H1 (cell line): ENCODE measurements around the gene B4GALNT3. TPM values are rescaled to one million over a fixed set of nuclear protein-coding genes. Genes with fewer than 3 reads are reported as not detected.

Source experiments
- CTCF ChIA-PET: fragments of 300-600 bp; sonication (Branson Sonifier 250); formaldehyde crosslinking; loops from one replicate; lab custom pipeline; 2021; ENCODE audit not compliant: partially characterized antibody; lab: Charles Lee
- POLR2A ChIA-PET: fragments of 300-600 bp; sonication (Branson Sonifier 250); formaldehyde crosslinking; loops from one replicate; lab custom pipeline; 2021; ENCODE audit warnings: inconsistent platforms; ENCODE audit not compliant: partially characterized antibody; lab: Charles Lee
- DNase-seq, 2 experiments: peaks; one replicate each; pipeline versions ENCODE4 v3.0.0 to v3.0.0-alpha.2; 2010 to 2022; ENCODE audit warnings: low spot score in 2 of 2, low read depth in 1 of 2, mixed read lengths in 1 of 2
- FAIRE-seq: peaks from 2 replicates; lab custom pipeline; 2011; peaks lifted over from hg19 to GRCh38; lab: Jason Lieb, UNC
- H2AFZ ChIP-seq: 2 replicates; pipeline ENCODE4 v1.8.1; 2012; ENCODE audit warnings: low read length, inconsistent platforms
- H2AK5ac ChIP-seq: 2 replicates; pipeline ENCODE4 v1.6.1; 2013; ENCODE audit warnings: low read depth, low read length
- H2BK120ac ChIP-seq: replicated peaks from 2 replicates; pipeline ENCODE3; 2013; ENCODE audit warnings: low read depth, low read length, inconsistent platforms
- H2BK12ac ChIP-seq: 2 replicates; pipeline ENCODE4 v1.6.1; 2013; ENCODE audit warnings: low read depth, low read length
- H2BK15ac ChIP-seq: 2 replicates; pipeline ENCODE4 v1.6.1; 2013; ENCODE audit warnings: low read length
- H2BK20ac ChIP-seq: 2 replicates; pipeline ENCODE4 v1.6.1; 2013; ENCODE audit warnings: low read length
- H2BK5ac ChIP-seq: 2 replicates; pipeline ENCODE4 v1.6.1; 2013; ENCODE audit warnings: low read depth, low read length
- H3K14ac ChIP-seq: 2 replicates; pipeline ENCODE4 v1.6.1; 2013; ENCODE audit warnings: inconsistent platforms; ENCODE audit not compliant: insufficient read length
- H3K18ac ChIP-seq: 2 replicates; pipeline ENCODE4 v1.6.1; 2013; ENCODE audit warnings: low read length; ENCODE audit errors: extremely low read depth
- H3K23ac ChIP-seq: 2 replicates; pipeline ENCODE4 v1.6.1; 2013; ENCODE audit warnings: inconsistent platforms; ENCODE audit not compliant: insufficient read length
- H3K23me2 ChIP-seq: 2 replicates; pipeline ENCODE4 v1.6.1; 2013; ENCODE audit warnings: low read depth, low read length
- H3K27ac ChIP-seq: 2 replicates; pipeline ENCODE4 v1.6.1; 2011; ENCODE audit warnings: low read depth, low read length, inconsistent platforms
- H3K27me3 ChIP-seq, 4 experiments: replicated peaks in 1 of 4; 1 replicate in 1 of 4; 2 replicates in 3 of 4; pipeline versions ENCODE4 v1.6.1 to v1.8.1; 2011 to 2013; ENCODE audit warnings: low read length in 3 of 4, mild to moderate bottlenecking in 3 of 4, inconsistent platforms in 2 of 4, mixed read lengths in 2 of 4, moderate library complexity in 1 of 4; ENCODE audit not compliant: control insufficient read depth in 3 of 4, insufficient read depth in 3 of 4; ENCODE audit errors: extremely low read depth in 1 of 4
- H3K36me3 ChIP-seq, 4 experiments: 2 replicates each; pipeline versions ENCODE4 v1.6.1 to v1.8.1; 2011 to 2013; ENCODE audit warnings: mild to moderate bottlenecking in 4 of 4, low read length in 3 of 4, moderate library complexity in 2 of 4, control low read depth in 1 of 4, inconsistent platforms in 1 of 4; ENCODE audit not compliant: insufficient read depth in 4 of 4, control insufficient read depth in 2 of 4
- H3K4ac ChIP-seq: replicated peaks from 2 replicates; pipeline ENCODE3; 2013; ENCODE audit warnings: low read length, low read depth, mixed read lengths, inconsistent platforms; ENCODE audit not compliant: insufficient read length
- H3K4me1 ChIP-seq, 4 experiments: replicated peaks in 1 of 4; 1 replicate in 1 of 4; 2 replicates in 3 of 4; pipeline versions ENCODE4 v1.6.1 to v1.8.1; 2011 to 2013; ENCODE audit warnings: low read length in 3 of 4, inconsistent platforms in 2 of 4, mixed read lengths in 1 of 4; ENCODE audit not compliant: insufficient read depth in 4 of 4, control insufficient read depth in 3 of 4
- H3K4me2 ChIP-seq, 2 experiments: 2 replicates each; pipeline versions ENCODE4 v1.6.1 to v1.8.1; 2011 to 2013; ENCODE audit warnings: low read depth in 2 of 2, low read length in 2 of 2, control low read depth in 1 of 2, inconsistent platforms in 1 of 2, mild to moderate bottlenecking in 1 of 2; ENCODE audit not compliant: insufficient read depth in 1 of 2
- H3K4me3 ChIP-seq, 4 experiments: fragments of 200-600, 300-600 bp in 1 of 4; sonication (generic), shearing (Covaris generic), sonication (Bioruptor Twin) in 1 of 4; 2 replicates each; pipeline versions ENCODE4 v1.5.1 to v1.8.1; 2011 to 2016; ENCODE audit warnings: low read length in 4 of 4, low read depth in 3 of 4, control low read depth in 2 of 4, inconsistent platforms in 2 of 4, mild to moderate bottlenecking in 2 of 4, mixed read lengths in 1 of 4, moderate library complexity in 1 of 4; ENCODE audit not compliant: insufficient read depth in 2 of 4; ENCODE audit errors: extremely low read depth in 1 of 4
- H3K56ac ChIP-seq: replicated peaks from 2 replicates; pipeline ENCODE3; 2013; ENCODE audit warnings: low read depth, mild to moderate bottlenecking, mixed read lengths, low read length, inconsistent platforms; ENCODE audit not compliant: insufficient read length
- H3K79me1 ChIP-seq: 2 replicates; pipeline ENCODE4 v1.6.1; 2013; ENCODE audit warnings: low read depth, low read length, control low read depth
- H3K79me2 ChIP-seq, 2 experiments: 2 replicates each; pipeline versions ENCODE4 v1.6.1 to v1.8.1; 2012 to 2013; ENCODE audit warnings: low read length in 2 of 2, mild to moderate bottlenecking in 2 of 2, inconsistent platforms in 1 of 2; ENCODE audit not compliant: insufficient read depth in 2 of 2, control insufficient read depth in 1 of 2
- H3K9ac ChIP-seq, 4 experiments: replicated peaks in 1 of 4; 1 replicate in 1 of 4; 2 replicates in 3 of 4; pipeline versions ENCODE4 v1.6.1 to v1.8.1; 2011 to 2013; ENCODE audit warnings: low read depth in 3 of 4, low read length in 3 of 4, control low read depth in 2 of 4, mild to moderate bottlenecking in 2 of 4, moderate library complexity in 2 of 4, inconsistent platforms in 1 of 4; ENCODE audit errors: extremely low read depth in 1 of 4
- H3K9me3 ChIP-seq, 2 experiments: 2 replicates each; pipeline versions ENCODE4 v1.6.1 to v1.8.1; 2012 to 2013; ENCODE audit warnings: mild to moderate bottlenecking in 2 of 2, moderate library complexity in 2 of 2, control low read depth in 1 of 2, inconsistent platforms in 1 of 2, low read depth in 1 of 2, low read length in 1 of 2, mixed read lengths in 1 of 2; ENCODE audit not compliant: insufficient read depth in 2 of 2
- H4K20me1 ChIP-seq, 2 experiments: replicated peaks in 1 of 2; 2 replicates each; pipeline versions ENCODE3 to v1.8.1; 2011 to 2013; ENCODE audit warnings: inconsistent platforms in 2 of 2, low read length in 2 of 2, mild to moderate bottlenecking in 1 of 2; ENCODE audit not compliant: insufficient read depth in 2 of 2, control insufficient read depth in 1 of 2
- H4K5ac ChIP-seq: 2 replicates; pipeline ENCODE4 v1.6.1; 2013; ENCODE audit warnings: low read length, low read depth, mixed read lengths, inconsistent platforms; ENCODE audit not compliant: insufficient read length
- H4K8ac ChIP-seq: 2 replicates; pipeline ENCODE4 v1.8.0; 2013; ENCODE audit warnings: mild to moderate bottlenecking, moderate library complexity, low read length, inconsistent platforms; ENCODE audit not compliant: insufficient read depth; ENCODE audit errors: extremely low read depth
- H4K91ac ChIP-seq: replicated peaks from 2 replicates; pipeline ENCODE3; 2013; ENCODE audit warnings: low read length, mixed read lengths, inconsistent platforms; ENCODE audit not compliant: insufficient read length
- ASH2L ChIP-seq: fragments of 200-600, 300-600 bp; sonication (generic); IDR thresholded peaks from one replicate; pipeline ENCODE4 v1.7.1; 2017; ENCODE audit warnings: low read length
- CEBPB ChIP-seq: IDR thresholded peaks from 2 replicates; pipeline ENCODE4 v1.6.1; 2012; ENCODE audit warnings: low read depth, low read length
- CREB1 ChIP-seq: IDR thresholded peaks from 2 replicates; pipeline ENCODE4 v1.6.1; 2012; ENCODE audit warnings: inconsistent platforms
- E2F6 ChIP-seq: IDR thresholded peaks from 2 replicates; pipeline ENCODE4 v1.6.1; 2012; ENCODE audit warnings: inconsistent platforms
- EGR1 ChIP-seq: IDR thresholded peaks from 2 replicates; pipeline ENCODE4 v1.6.1; 2011; ENCODE audit warnings: low read depth, low read length, borderline replicate concordance
- HDAC6 ChIP-seq: IDR thresholded peaks from one replicate; pipeline ENCODE4 v1.7.1; 2012; ENCODE audit warnings: low read depth, mild to moderate bottlenecking, inconsistent platforms, low read length, moderate library complexity
- RFX5 ChIP-seq: IDR thresholded peaks from 2 replicates; pipeline ENCODE4 v1.6.1; 2011; ENCODE audit warnings: low read depth, low read length, improper control_type of control experiment, borderline replicate concordance
- SAP30 ChIP-seq: fragments of 300-600 bp; sonication (generic); IDR thresholded peaks from 2 replicates; pipeline ENCODE4 v1.7.1; 2012; ENCODE audit warnings: low read length, moderate library complexity, mild to moderate bottlenecking, inconsistent platforms; ENCODE audit not compliant: insufficient read depth, insufficient replicate concordance
- TAF1 ChIP-seq: IDR thresholded peaks from 2 replicates; pipeline ENCODE4 v1.6.1; 2011; ENCODE audit warnings: mild to moderate bottlenecking, low read depth, low read length
- TEAD4 ChIP-seq: IDR thresholded peaks from 2 replicates; pipeline ENCODE4 v1.6.1; 2012; ENCODE audit warnings: low read depth, low read length, inconsistent platforms, mixed read lengths
- ZNF274 ChIP-seq: IDR thresholded peaks from 2 replicates; pipeline ENCODE4 v1.7.0; 2012; ENCODE audit warnings: low read length, borderline replicate concordance; ENCODE audit errors: extremely low read depth
- WGBS, 2 experiments: shearing (Covaris generic) in 1 of 2; methylation state at CpG; one replicate each; pipeline versions ENCODE4 v1.1.6 to v1.1.7; 2013 to 2015; ENCODE audit warnings: low lambda C conversion rate in 2 of 2, mixed read lengths in 2 of 2, inconsistent platforms in 1 of 2, low coverage in 1 of 2, missing lambda C conversion rate in 1 of 2; ENCODE audit not compliant: insufficient replicate concordance in 2 of 2, insufficient coverage in 1 of 2, insufficient read length in 1 of 2; ENCODE audit errors: extremely low coverage in 1 of 2, missing lambda C conversion rate in 1 of 2; 5-methylcytosine and 5-hydroxymethylcytosine counted together
- polyA plus RNA-seq, 7 experiments: library from polyadenylated mRNA; depleted of rRNA in 3 of 7; stranded (reverse) in 5 of 7; unstranded in 2 of 7; fragments of >200 nt in 5 of 7; fragments of 200-250 nt in 2 of 7; gene quantifications; 1 replicate in 5 of 7; 2 replicates in 1 of 7; 4 replicates in 1 of 7; pipeline versions ENCODE4 v1.2.1 to v1.2.3, GENCODE V29; 2011 to 2013; ENCODE audit warnings: missing spikeins in 2 of 7, mixed read lengths in 2 of 7
- total RNA-seq: library from RNA; stranded (reverse); fragmentation: NEBNext Ultra II Directional; extraction: Animal tissue kit (Norgen Biotek cat#: 25700); gene quantifications from 2 replicates; pipeline ENCODE4 v1.2.1, GENCODE V29; 2021

B4GALNT3 gene
- total and polyA plus RNA-seq, 2 of the 8 experiments (the other 6 are each of a cell fraction or from before 2014, with no cell fraction given), result 12.5 to 20.3 TPM

- CTCF ChIA-PET, result interaction anchor here (0.9 kb wide), 1 partner anchor 225 kb away, joined by 4 read pairs; no protein-coding TSS in a partner anchor
- H3K4me1 ChIP-seq, result 0 out of 7 replicates have a peak, but pooled peaks cover 0 to 3% (median 0%) of the 10 kb centered on the region in 4 experiments
- H3K23me2 ChIP-seq, result no peaks in the 10 kb centered on the region
Observed at GRCh38 chr12:526089-526488, 66.3 kb downstream of the B4GALNT3 start.

More at GRCh38 chr12:526089-526488, 66.3 kb downstream of the B4GALNT3 start:
- no peak overlapping the region for H3K4me2 ChIP-seq
- no peak overlapping the region for H4K91ac ChIP-seq
- no peak overlapping the region for H3K56ac ChIP-seq
- H4K8ac ChIP-seq, result no peak overlapping the region
- H3K18ac ChIP-seq, result no peak overlapping the region
- H4K5ac ChIP-seq, result no peak overlapping the region
- no peak overlapping the region for H3K9ac ChIP-seq
- no peaks in the 10 kb centered on the region for H3K36me3 ChIP-seq
- H3K14ac ChIP-seq, result no peak overlapping the region
- H2BK15ac ChIP-seq, result no peak overlapping the region
- H2BK5ac ChIP-seq, result no peak overlapping the region
- H3K4me3 ChIP-seq, result no peak overlapping the region
- no peak for DNase-seq
- POLR2A ChIA-PET, result no interaction called here
- no peak overlapping the region for H2AFZ ChIP-seq
- peak overlapping the region; percentile 68; the same call in 1 of the 2 replicates for H2BK12ac ChIP-seq
- H4K20me1 ChIP-seq, result peaks cover 0 to 2% of the 10 kb centered on the region in 2 experiments
- no peak overlapping the region for H2BK20ac ChIP-seq
- FAIRE-seq, result no peak
- H3K4ac ChIP-seq, result no peak overlapping the region
- peaks cover 3% of the 10 kb centered on the region for H3K79me1 ChIP-seq
- H3K9me3 ChIP-seq, result peaks cover 10 to 11% of the 10 kb centered on the region in 2 experiments; a peak in 3 of 4 replicates
- no peak overlapping the region for H2BK120ac ChIP-seq
- no peak for TF ChIP-seq E2F6
- no peak for TF ChIP-seq EGR1
- no peak for TF ChIP-seq SAP30
- no peak for TF ChIP-seq TEAD4
- no peak for TF ChIP-seq CREB1
- TF ChIP-seq RFX5, result no peak
- no peak for TF ChIP-seq TAF1
- no peak for TF ChIP-seq ZNF274
- TF ChIP-seq CEBPB, result no peak
- no peak for TF ChIP-seq ASH2L
- no peak for TF ChIP-seq HDAC6
- H3K27ac ChIP-seq, result no peak overlapping the region
- no peaks in the 10 kb centered on the region for H3K27me3 ChIP-seq
- no peaks in the 10 kb centered on the region for H3K79me2 ChIP-seq
- no peak overlapping the region for H3K23ac ChIP-seq
- no peak overlapping the region for H2AK5ac ChIP-seq
- 88% methylated on average over 6 of the region's 6 CpGs; no CpG with 5 or more reads in 1 of the 2 experiments for WGBS, 2 experiments
